GM10266 (cell line): ENCODE measurements around the gene MCMBP.
A peak's percentile ranks its signal among the peaks of the same experiment; 100 is the strongest.

Source experiments
- DNase-seq: peaks from one replicate; pipeline ENCODE4 v3.0.0; 2012; ENCODE audit errors: extremely low spot score
- CTCF ChIP-seq: IDR thresholded peaks from 2 replicates; pipeline ENCODE4 v1.5.1; 2012; ENCODE audit warnings: mild to moderate bottlenecking, low read depth; ENCODE audit not compliant: control insufficient read depth, insufficient read depth; ENCODE audit errors: missing control alignments

The MCMBP gene

GRCh38 chr10:119807960-119808697 lies 64.5 kb downstream of the MCMBP start:
- no peak for TF ChIP-seq CTCF
- peak; percentile 32 for DNase-seq

DNA sequence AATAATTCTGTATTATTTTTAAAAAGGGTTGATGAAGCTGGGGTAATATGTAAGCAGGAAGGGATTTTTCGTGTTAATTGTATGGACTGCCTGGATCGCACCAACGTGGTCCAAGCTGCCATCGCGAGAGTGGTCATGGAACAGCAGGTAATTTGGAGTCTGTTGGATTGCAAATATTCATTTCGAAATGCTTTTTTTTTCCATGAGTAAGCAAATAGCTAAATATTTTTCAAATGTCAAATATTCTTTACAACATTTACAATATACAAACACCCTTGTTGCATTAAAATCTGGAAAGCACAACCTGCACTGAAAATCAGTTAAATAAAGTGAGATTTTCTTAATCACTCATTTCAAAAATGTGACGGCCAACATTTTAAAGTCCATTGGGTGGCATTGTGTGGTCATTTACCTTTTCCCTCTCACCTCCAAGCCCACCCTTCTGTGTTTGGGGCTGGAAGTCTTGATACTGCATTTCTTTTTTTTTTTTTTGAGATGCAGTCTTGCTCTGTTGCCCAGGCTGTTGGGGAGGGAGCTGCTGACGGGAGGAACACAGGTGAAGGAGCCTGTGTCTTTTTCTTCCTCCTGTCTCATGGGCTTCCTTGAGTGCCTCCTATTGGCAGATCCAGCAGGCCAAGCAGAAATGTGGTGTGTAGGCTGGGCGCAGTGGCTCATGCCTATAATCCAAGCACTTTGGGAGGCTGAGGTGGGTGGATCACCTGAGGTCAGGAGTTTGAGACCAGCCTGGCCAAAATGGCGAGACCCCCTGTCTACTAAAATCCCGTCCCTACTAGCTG lies 66.1 kb downstream of the MCMBP start:
- TF ChIP-seq CTCF, result no peak

GRCh38 chr10:119805702-119806230 lies 66.9 kb downstream of the MCMBP start:
- no peak for DNase-seq
- TF ChIP-seq CTCF, result no peak

More for the DNA sequence above, 66.1 kb downstream of the MCMBP start:
- DNase-seq, result no peak

DNA sequence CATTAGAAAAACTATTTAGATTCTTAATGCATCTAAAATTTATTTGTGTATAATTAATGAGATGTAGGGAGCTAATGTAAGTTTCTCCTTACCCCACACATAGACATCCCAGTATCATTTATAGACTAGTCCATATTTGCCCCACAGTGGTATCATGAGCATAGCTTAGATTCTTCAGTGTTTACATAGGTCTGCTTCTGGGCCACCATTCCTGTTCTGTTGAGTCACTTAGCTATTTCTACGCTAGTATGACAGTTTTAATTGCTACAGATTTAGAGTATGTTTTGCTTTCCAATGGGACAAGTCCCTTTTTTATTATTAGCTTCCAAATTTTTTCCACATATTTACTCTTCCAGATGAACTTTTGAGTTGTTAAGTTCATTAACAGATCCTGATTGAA lies 69.4 kb downstream of the MCMBP start:
- TF ChIP-seq CTCF, result no peak
- DNase-seq, result no peak

DNA sequence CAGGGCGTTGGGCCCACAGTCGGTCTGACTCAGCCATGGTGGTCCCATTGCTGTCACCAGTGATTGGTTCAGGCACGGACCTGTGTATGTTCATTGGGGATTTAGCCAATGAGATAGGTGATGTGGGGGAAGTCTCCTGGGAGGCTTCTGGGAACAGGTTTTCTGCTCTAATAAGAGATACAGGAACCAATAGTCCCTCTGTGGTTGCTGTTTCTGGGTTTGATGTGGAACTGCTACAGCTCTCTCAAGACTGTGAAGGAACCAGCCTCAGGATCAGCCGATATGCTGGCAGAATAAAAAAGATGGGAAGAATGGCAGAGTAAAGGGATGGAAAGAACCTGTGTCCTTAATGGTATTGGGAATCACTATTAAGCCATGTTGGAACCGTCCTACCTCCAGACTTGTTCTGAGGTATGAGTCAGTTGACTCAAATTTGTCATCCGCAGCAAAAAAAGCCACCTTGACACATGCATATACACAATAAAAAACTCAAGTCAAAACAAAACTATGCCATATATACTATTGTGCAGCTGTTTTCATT lies 70.6 kb downstream of the MCMBP start:
- DNase-seq, result peak; percentile 35
- no peak for TF ChIP-seq CTCF

DNA sequence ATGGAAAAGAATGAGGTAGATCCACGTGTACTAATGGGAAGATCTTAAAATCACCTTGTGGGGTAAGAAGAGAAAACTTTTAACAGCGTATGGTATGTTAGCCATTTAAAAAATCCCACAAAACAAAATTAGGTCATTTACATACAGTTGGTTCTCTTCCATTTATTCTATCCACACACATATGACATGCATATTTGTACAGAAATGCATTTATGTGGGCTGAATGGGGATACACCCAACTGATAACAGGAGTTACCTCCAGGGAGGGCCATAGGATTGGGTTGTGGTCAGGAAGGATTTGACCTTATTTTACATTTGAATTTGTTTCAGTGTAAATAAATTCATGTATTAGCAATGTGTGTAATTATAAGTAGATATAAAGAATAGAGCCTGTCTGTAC lies 71.5 kb downstream of the MCMBP start:
- no peak for TF ChIP-seq CTCF
- no peak for DNase-seq
